ENCODE results near the gene SRP54.
"Not testable (repeated sequence)": the region's sequence is repeated elsewhere in the genome, so short reads cannot be mapped to it uniquely, and the experiment has no call there.

SRP54 gene

GRCh38 chr14:34983786-34984185, 994 bp downstream of the SRP54 start:
- DNase-seq (ENCODE audit: low read depth in 2 of 2), result no peak

DNA sequence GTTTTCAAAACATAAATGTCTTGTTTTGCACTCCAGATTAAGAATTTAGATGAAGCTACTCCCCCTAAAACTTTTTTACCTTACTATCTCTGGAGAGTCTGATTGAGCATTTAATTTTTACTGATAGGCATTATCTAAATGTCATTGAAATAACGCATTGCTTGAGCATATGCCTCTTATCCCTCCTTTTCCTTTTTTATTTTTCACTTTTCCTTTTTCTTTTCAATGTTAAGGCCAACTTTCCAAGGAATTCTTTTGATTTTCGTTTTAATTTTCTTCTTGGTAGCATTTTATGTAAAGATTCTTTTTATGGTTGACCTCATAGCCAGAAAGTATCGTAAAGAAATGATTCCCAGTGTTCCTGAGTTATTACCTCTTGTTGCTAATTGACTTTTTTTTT, 2.9 kb downstream of the SRP54 start:
- no peak for DNase-seq (ENCODE audit: low read depth in 2 of 2)

GRCh38 chr14:34987180-34987579, 4.4 kb downstream of the SRP54 start:
- no peak for DNase-seq (ENCODE audit: low read depth in 2 of 2)

DNA sequence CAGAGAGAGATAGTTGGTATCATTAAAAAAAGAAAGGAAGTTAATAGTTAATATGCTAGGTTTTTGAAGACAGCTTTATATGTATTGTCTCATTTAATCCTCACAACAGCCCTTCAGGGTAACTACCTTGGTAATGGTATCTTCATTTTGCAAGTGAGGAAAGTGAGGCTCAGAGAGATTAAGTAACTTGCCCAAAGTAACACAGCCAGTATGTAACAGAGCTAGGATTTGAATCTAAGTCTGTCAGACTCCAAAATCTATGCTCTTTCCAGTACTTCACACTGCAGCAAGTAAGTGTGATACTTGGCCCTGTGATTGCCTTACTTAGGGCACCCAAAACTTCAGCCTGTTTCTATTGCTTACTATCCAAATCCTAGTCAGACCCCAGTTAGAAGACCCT, 7.0 kb downstream of the SRP54 start:
- no peak for DNase-seq (ENCODE audit: low read depth in 2 of 2)

DNA sequence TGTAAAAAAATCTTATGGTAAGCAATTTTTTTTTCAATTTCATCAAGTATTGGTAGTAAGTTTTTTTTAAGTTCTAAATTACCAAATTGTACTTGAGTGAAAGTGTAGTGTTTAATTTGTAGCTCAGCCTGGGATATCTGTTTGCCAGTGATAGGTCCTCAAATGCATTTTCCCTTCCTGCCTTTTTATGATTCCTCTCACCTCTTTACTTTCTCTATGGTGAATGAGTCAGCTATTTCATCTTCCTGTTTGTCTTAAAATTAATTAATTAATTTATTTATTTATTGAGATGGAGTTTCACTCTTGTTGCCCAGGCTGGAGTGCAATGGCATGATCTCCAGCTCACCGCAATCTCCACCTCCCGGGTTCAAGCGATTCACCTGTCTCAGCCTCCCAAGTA, 10.6 kb downstream of the SRP54 start:
- DNase-seq (ENCODE audit: low read depth in 2 of 2), result no peak

DNA sequence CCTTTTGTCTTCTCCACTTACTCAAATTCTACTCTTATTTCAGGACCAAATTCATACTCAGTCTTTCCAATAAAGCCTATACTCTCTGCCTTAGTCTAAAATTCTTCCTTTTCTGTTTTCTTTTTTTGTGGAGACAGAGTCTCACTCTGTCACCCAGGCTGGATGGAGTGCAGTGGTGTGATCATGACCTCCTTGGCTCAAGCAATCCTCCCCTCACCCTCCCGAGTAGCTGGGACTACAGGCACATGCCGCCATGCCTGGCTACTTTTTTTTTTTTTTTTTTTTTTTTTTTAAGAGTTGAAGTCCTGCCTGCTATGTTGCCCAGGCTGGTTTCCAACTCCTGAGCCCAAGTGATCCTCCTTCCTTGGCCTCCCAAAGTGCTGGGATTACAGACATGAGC, 11.9 kb downstream of the SRP54 start:
- DNase-seq (ENCODE audit: low read depth in 2 of 2), result no peak

GRCh38 chr14:34997762-34998161, 15.0 kb downstream of the SRP54 start:
- no peak for DNase-seq (ENCODE audit: low read depth in 2 of 2)

- no peak for DNase-seq (ENCODE audit: low read depth in 2 of 2)
Measured at GRCh38 chr14:34999500-34999899, 16.7 kb downstream of the SRP54 start.

DNA sequence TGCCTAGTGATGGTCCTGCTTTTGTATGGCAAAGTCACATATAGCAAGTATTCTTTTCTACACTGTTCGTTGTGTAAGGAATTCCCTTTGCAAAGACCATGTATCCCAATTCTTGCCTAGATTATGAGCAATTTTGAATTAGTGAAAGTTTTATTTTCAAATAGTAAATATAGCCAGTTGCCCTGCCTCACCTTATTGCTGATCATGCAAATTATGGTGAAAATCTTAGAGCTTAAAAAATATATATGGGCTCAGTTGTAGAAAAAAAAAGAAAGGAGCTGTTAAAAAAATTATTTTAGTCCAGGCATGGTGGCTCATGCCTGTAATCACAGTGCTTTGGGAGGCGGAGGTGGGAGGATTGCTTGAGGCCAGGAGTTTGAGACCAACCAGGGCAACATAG, 18.8 kb downstream of the SRP54 start:
- DNase-seq (ENCODE audit: low read depth in 2 of 2), result no peak

DNA sequence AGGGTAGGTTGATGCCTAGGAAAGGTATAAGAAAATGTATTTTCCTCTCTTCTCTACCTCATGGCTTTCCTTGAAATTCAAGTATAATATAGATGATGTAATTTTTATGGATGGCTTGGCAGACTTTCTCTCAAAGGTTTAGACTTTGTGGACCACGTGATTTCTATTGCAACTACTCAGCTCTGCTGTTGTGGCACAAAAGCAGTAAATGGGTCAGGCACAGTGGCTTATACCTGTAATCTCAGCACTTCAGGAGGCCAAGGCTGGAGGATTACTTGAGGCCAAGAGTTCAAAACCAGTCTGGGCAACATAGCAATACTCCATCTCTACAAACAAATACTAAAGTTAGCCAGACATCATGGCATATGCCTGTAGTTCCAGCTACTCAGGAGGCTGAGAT, 22.0 kb downstream of the SRP54 start:
- no peak for DNase-seq (ENCODE audit: low read depth in 2 of 2)

GRCh38 chr14:35016568-35016967, 33.8 kb downstream of the SRP54 start:
- no peak for DNase-seq (ENCODE audit: low read depth in 2 of 2)

GRCh38 chr14:35020713-35021112, 37.9 kb downstream of the SRP54 start:
- DNase-seq (ENCODE audit: low read depth in 2 of 2), result no peak

DNA sequence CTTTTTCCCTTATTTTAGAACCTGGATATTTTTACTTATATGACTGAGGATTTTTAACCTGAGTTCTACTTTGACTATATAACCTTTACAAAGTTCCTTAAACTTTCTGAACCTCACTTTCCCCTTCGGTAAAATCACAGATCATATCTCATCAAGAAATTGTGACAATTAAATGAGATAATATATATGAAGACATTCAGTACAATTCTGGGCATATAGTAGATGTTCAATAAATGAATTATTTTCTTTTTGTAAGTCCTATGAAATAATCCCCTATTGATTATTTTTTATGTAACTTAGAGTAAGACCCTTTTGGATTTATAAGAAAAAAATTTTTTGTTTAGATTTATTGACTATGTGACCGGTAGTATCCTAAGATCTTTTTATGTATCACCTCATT, 45.6 kb downstream of the SRP54 start:
- DNase-seq (ENCODE audit: low read depth in 2 of 2), result no peak

GRCh38 chr14:35032562-35032961, 49.8 kb downstream of the SRP54 start:
- DNase-seq (ENCODE audit: low read depth in 2 of 2), result no peak

- DNase-seq (ENCODE audit: low read depth in 2 of 2), result no peak
Measured at GRCh38 chr14:35034440-35034833, 51.6 kb downstream of the SRP54 start.

DNA sequence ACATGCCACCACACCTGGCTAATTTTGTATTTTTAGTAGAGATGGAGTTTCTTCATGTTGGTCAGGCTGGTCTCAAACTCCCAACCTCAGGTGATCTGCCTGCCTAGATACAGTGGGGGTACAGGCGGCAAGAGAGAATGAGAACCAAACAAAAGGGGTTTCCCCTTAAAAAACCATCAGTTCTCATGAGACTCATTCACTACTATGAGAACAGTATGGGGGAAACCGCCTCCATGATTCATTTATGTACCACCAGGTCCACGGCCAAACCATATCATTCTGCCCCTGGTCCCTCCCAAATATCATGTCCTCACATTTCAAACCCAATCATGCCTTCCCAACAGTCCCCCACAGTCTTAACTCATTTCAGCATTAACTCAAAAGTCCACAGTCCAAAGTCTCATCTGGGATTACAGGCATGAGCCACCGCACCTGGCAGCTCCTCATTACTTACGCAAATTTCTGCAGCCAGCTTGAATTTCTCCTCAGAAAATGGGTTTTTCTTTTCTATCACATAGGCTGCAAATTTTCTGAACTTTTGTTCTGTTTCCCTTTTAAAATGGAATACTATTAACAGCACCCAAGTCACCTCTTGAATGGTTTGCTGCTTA, 52.3 kb downstream of the SRP54 start:
- not testable (repeated sequence) for DNase-seq (ENCODE audit: low read depth in 2 of 2)

DNA sequence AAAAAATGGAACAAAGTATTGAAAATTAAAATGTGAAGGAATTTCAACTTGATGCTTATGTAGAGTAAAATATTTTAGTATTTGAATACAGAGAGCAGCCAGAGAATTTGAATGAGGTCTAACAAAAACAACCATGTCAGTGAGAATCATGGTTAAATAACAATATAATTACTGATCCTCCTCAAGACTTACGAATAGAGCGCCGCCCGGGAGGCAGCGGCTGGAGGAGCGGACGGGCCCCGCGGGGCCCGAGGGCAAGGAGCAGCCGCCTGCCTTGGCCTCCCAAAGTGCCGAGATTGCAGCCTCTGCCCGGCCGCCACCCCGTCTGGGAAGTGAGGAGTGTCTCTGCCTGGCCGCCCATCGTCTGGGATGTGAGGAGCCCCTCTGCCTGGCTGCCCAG, 55.5 kb downstream of the SRP54 start:
- not testable (repeated sequence) for DNase-seq (ENCODE audit: low read depth in 2 of 2)

DNA sequence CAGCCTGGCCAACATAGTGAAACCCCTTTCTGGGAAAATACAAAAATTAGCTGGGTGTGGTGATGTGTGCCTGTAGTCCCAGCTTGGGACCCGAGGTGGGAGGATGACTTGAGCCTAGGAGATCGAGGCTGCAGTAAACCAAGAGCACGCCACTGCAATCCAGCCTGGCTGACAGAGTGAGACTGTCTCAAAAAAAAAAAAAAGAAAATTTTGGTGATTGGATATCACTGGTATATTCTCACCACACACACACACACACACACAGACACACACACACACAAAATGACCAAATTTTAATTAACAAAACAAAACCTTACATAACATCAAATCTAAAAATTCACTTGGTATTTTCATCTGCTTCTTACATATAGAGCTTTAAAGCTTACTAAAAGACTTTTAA, 59.8 kb downstream of the SRP54 start:
- DNase-seq (ENCODE audit: low read depth in 2 of 2), result no peak

DNA sequence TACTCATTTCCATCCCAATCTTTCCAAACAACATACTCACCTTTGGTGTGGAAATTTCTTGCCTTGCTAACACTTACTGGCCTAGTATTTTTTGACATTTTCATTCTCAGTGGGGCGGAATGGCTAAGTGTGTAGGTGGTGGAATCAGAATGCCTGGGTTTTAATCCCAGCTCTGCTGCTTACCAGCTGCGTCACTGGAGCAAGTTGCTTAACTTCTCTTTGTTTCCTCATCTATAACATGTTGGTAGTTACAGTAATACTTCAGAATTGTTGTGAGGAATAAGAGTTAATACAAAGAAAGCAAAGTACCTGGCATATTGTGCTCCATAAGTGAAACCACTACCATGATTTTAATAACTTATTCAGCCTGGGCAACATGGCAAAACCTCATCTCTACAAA, 60.3 kb downstream of the SRP54 start:
- no peak for DNase-seq (ENCODE audit: low read depth in 2 of 2)

DNA sequence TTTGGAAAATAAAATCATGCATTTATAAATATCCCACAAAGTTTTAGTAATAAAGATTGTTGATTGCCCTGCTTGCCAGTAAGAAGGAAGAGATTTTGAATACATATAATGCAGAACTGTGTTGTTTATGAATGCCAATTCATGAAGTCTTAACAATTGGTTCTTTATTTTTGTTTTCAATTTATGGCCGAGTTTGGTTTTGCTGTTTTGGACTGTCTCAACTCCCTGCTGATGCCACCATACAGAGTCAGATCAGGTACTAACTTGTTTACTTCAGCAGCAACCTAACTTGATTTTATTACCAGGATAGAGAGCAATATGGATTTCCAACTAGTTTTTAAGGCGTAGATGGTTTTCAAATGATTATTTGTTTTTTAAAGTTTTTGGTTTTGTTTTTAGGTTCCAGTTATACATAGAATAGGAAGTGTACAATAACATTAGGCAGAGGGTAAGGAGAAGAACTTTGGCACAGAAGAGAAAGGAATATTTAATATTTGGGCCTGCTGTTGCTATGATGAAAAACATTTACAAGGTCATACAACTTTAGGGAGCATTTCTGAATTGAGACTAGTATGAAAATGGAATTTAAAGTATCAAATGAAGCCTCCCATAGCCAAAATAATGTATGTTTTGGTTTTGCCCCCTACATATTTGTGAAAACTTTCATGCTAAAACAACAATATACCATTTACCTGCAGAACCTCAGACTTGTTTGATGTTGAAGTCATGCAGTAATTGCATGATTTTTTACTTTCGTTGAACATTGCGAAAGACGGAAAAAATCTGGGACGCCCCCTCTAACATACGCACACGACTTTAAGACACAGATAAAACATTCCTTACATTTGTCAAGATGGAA, 62.4 kb downstream of the SRP54 start:
- DNase-seq (ENCODE audit: low read depth in 2 of 2), result no peak

DNA sequence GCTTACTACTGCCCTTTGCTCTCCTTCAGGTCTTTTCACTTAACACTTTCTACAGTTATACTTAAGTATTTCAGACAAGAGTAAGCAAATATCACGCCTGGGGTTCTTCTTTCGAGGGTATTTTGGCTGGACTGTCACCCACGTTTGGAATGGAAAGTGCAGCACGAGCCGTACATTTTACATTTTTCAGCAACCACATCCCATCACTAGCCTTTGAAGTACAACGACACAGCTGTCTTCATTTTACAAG, 62.9 kb downstream of the SRP54 start:
- no peak for DNase-seq (ENCODE audit: low read depth in 2 of 2)

- peak; percentile 96 to 98 for DNase-seq (ENCODE audit: low read depth in 2 of 2)
Measured at GRCh38 chr14:35046048-35046750, 63.4 kb downstream of the SRP54 start, which contains the start of gene FAM177A1. TSS of gene FAM177A1 (plus strand) at chr14:35046272. CDS start at chr14:35046464, 192 bp downstream.
